Activated CD8-positive, alpha-beta memory T cell treated with anti-CD3 and anti-CD28 coated beads for 48 hours (primary cell): Measurements from ENCODE around the gene DOC2A.
"Not testable (repeated sequence)": the region's sequence is repeated elsewhere in the genome, so short reads cannot be mapped to it uniquely, and the experiment has no call there.

Source experiments
- DNase-seq, 3 experiments: peaks; one replicate each; pipeline ENCODE4 v3.0.0-alpha.2; 2020; ENCODE audit warnings: low read depth in 2 of 3, low spot score in 2 of 3

Gene DOC2A

DNA sequence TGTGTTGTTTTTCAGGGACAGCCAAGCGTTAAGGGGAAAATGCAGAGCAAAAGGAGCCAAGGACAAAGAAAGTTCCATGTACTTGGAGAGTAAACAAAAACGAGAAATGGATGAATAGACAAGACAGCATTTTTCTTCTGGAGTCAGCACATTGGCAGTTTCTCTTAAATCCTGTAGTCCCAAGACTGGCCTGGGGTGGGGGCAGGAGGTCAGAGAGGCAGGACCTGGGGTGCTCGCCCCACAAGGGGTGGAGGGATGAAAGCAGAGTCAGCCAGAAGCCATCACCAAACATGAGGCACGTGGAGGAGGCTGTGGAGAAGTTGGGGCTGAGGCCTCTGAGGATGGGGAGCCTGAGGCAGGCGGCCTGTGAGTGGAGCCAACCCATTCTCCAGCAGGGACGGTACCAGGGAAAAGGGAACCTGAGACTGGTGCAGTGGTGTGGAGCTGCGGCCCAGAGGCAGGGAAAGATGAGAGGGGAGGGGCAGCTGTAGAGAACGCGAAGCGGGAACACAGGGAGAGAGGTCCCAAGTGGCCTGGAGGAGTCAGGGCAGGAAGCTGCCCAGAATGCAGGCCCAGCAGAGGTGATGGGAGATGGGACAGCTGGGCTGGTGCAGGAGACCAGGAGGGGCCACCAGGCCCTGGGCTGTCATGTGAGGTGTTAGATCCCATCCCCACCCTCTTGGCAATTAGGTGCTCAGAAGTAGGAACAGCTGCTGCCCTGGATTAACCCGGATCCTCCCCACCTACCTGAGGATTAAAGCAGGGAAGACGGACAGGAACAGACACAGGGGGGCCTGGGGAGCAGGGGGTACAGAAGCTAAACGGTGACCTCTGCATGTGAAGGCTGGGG is 17.0 kb upstream of the DOC2A start:
- no peak for DNase-seq

DNA sequence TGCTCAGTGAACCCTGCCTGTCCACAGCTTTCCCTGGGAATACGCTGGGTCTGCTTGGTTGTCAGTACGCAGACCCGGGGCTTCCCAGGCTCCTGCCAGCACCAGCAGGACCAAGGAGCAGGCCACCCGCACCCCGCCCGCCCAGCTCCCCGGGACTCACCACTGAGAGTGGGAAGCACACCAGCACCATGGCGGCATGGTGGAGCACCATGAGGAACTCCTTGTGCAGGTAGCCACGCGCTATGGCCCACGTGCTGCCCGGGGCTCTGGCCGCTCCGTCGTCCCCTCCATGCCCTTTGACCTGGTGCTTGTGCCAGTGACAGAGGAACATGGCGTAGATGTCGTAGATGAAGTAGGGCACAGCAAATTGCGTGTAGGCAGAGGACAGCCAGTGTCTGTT is 15.6 kb upstream of the DOC2A start:
- no peak for DNase-seq

DNA sequence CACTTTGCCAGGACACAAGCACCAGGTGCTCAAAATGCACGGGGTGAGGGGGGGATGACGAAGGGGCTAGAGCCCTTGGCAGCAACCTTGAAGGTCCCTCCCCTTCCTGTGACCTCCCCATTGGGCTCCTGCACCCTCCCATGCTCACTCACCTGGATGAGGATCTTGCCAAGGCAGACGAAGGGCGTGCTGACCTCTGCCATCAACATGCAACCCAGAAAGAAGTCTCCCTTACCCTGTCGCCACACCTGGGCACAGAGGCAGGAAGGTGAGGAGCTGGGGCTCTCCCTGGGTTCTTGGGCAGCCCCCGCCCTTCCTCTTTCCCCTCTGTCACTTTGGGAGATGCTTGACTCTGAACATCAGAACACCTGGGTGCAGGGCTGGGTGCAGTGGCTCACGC is 14.7 kb upstream of the DOC2A start:
- DNase-seq = no peak

DNA sequence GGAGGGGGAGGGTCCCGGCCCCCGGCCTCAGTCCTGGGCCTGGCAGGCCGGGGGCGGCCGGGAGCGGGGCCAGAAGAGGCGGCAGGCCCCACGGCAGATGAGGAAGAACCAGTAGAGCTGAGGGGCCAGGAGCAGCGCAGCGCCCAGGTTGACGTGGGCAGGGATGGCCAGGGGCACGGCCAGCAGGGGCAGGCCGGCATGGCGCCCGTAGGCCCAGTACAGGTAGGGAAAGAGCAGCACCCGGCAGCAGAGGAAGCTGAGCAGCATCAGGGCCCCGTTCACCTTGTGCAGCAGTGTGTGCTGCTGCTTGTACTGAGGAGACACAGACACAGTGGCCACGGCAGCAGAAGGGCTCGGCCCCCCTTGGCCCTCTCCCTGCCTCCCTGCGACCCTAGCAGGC is 14.3 kb upstream of the DOC2A start:
- no peak for DNase-seq

DNA sequence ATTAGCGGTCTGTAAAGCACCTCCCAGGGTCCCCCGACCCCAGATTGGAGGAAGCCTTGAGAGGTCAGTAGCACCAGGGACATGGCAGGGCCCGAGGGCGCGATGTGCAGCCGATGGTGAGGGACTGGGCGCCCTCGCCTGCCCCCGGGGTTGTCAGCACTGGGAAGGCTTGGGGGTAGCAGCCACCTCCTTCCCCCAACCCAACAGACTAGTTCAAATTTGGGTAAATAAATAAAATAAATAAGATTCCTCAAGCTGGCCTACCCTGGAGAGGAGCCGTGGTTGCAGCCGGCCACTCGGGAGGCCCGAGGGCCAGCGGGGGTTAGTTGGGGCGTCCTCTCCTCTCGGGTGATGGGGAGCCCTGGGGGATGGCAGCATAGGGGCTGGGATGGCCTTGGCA is 13.6 kb upstream of the DOC2A start:
- DNase-seq = no peak

DNA sequence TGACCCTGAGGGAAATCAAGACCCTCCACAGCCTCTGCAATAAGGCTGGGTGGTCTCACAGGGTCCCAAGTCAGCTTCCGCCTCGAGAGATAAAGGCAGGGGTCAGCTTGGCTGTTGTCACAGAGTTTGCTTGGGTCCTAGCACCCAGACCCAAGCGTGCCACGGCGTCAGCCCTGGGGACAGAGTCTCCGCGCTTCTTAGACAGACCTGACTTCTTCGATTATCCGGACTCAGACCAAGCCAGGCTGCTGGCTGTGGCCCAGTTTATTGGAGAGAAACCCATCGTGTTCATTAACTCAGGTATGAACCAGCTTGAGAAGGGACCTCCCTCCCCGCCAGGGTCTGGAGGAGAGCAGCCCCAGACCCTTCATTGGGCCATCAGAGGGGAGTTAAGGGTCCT is 12.8 kb upstream of the DOC2A start:
- no peak for DNase-seq

DNA sequence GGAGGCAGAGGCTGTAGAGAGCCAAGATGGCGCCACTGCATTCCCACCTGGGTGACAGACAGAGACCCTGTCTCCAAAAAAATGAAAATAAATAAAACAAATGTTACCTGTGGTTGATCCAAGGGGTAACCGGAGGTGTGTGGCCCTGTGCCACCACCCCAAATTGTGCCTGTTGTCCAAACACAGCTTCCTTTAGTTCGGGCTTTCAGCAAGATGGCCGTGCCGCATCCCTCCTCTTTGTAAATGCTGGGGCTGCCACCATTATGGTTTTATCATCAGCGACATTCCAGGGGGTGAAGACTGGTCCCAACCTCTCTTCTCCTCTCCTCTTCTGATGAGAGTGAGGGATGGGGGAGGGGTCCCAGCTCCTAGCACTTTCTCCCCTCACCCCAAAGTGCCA is 12.1 kb upstream of the DOC2A start, which contains the start of gene C16orf92:
C16orf92 (plus strand) TSS at position 312 of the 400 bp plus-strand sequence. CDS start 143 bp downstream, outside the sequence.
- no peak for DNase-seq

DNA sequence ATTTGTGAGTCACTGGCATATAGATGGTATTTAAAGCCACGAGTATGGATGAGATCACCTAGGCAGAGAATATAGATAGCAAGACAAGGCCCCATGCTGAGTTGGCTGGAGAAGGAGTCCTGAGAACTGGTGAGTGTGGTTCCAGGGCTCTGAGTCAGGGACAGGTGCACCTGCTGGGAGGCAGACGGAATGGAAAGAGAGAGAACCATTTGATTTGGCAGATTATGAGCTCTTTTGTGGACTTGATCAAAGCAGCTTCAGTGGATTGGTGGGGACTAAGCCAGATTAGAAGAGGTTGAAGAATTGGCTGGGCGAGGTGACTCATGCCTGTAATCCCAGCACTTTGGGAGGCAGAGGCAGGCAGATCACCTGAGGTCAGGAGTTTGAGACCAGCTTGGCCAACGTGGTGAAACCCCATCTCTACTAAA is 7.9 kb upstream of the DOC2A start:
- DNase-seq = no peak

DNA sequence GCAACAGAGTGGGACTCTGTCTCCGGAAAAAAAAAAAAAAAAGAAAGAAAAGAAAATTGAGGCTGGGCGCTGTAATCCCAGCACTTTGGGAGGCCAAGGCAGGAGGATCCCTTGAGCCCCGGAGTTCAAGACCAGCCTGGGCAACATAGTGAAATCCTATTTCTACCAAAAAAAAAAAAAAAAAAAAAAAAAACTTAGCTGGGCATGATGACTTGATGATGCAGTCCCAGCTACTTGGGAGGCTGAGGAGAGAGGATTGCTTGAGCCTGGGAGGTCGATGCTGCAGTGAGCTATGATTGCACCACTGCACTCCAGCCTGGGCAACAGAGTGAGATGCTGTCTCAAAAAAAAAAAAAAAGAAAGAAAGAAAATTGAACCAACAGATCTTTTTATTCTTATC is 7.1 kb upstream of the DOC2A start:
- DNase-seq = not testable (repeated sequence)

DNA sequence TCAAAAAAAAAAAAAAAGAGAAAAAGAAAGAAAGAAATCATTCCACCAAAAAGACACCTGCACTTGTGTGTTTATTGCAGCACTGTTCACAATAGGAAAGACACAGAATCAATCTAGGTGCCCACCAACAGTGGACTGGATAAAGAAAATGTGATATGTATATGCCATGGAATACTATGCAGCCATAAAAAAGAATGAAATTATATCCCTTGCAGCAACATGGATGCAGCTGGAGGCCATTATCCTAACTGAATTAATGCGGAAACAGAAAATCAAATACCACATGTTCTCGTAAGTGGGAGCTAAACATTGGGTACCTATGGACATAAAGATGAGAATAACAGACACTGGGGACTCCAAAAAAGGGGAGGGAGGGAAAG is 6.4 kb upstream of the DOC2A start:
- DNase-seq = no peak

DNA sequence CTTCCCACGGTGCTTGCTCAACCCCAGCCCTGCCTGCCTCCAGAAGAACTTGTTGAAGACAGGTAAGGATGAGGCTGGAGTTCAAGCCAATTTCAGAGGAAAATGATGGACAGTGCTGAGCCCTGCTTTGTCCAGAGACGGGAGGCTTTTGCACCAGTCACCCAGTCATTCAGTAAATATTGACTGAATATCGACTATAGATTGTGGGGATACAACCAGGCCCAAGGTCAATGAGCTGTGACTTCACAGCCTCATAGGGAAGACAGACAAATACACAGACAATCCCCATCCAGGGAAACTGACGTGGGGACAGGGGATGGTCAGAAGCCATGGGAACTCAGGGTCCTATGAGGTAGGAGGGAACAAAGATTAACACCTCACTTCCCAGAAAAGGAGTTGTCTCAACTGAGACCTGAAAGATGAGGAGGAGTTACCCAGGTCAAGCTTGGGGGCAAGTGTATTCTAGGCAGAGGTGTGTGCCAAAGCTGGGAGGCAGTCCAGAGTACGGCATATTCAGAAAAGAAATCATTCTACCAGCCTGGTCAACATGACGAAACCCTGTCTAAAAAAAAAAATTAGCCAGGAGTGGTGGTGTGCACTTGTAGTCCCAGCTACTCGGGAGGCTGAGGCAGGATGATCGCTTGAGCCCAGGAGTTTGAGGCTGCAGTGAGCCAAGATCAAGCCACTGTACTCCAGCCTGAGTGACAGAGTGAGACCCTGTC is 5.9 kb upstream of the DOC2A start:
- no peak for DNase-seq

DNA sequence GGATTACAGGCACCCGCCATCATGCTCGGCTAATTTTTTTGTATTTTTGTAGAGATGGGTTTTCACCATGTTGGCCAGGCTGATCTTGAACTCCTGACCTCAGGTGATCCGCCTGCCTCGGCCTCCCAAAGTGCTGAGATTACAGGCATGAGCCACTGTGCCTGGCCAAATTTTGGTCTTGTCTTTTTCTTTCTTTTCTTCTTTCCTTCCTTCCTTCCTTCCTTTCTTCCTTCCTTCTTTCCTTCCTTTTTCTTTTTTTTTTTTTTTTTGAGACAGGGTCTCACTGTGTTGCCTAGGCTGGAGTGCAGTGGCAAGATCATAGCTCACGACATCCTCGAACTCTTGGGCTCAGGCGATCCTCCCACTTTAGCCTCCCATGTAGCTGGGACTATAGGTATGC is 4.6 kb upstream of the DOC2A start:
- DNase-seq = not testable (repeated sequence)

DNA sequence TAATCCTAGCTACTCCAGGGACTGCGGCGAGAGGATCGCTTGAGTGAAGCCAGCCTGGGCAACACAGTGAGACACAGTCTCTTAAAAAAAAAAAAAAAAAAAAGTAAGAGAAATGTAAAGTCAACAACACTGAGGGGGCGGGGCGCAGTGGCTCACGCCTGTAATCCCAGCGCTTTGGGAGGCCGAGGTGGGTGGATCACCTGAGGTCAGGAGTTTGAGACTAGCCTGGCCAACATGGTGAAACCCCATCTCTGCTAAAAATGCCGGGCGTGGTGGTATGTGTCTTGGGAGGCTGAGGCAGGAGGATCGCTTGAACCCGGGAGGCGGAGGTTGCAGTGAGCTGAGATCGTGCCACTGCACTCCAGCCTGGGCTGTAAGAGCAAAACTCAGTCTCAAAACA is 1.8 kb upstream of the DOC2A start:
- not testable (repeated sequence) for DNase-seq

DNA sequence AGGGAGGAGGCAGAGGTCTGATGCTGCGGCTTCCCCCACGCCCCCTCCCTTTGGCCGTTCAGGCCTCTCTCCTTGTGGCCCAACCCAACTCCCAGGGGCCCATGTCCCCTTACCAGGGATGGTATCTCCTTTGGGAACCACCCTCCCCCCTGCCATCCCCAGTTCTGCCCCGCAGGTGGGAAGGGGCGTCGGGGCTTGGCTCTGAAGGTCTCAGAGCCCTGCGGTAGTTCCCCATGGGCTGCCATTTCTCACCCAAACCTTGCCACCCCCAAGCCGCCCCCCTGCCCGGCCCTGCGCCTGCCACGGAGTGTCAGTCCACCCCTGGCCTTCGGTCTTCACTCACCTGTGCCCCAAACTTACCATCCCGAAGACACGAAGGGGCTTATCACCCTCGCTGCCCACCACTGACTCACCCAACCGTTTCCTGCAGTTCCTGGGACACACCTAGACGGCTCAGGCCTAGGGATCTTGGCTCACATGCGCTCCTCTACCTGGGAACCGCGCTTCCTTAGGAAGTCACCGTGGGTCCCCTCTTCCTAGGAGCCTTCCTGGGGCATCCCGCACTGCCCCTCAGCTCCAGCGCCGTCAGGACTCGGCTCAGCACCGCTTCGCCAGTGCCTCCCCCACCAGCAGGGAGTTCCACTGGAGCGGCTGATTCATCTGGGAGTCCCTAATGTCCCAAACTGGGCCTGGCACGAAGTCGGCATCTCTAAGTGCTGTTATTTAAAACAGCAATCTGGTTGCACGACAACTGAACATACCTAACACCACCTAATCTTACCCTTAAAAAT is 1.1 kb upstream of the DOC2A start:
- no peak for DNase-seq

DNA sequence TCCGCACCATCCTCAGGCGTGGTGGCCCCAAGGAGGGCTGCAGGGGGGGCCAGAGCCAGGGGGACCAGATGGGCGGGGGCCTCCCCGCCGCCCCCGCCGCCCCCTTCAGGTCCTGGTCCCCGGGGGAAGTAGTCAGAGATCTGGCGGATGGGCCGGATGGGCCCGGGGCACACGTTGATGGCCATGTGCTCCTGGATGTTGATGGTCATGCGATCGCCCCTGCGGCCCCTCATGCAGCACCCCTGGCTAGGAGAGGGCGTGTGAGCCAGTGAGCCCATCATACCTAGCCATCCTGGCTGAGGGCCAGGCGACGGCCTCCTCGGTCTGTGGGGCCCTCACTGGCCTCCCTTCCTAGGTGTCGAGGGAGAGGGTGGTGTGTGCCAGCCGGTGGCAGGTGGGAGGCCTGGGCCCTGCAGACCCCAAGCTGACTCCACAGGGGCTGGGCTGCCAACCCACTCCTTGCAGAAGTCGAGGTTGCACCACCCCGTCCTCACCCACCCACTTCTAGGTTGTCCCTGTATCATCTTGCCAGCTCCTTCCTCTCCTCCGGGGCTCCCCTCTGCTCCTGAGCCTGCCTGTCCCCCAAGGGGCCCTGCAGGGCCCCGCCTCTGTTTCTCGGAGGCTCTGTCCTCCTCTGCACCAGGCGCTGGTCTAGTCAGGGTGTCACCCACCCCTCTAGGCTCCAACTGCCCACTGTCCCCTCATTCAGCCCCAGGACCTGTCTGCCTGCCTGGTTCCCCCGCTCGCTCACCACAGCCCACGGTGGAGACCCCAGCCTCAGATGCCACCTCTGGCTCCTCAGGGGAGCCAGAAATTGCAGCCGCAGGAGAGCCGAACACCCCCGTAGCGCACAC is 610 bp downstream of the DOC2A start:
- DNase-seq = no peak

DNA sequence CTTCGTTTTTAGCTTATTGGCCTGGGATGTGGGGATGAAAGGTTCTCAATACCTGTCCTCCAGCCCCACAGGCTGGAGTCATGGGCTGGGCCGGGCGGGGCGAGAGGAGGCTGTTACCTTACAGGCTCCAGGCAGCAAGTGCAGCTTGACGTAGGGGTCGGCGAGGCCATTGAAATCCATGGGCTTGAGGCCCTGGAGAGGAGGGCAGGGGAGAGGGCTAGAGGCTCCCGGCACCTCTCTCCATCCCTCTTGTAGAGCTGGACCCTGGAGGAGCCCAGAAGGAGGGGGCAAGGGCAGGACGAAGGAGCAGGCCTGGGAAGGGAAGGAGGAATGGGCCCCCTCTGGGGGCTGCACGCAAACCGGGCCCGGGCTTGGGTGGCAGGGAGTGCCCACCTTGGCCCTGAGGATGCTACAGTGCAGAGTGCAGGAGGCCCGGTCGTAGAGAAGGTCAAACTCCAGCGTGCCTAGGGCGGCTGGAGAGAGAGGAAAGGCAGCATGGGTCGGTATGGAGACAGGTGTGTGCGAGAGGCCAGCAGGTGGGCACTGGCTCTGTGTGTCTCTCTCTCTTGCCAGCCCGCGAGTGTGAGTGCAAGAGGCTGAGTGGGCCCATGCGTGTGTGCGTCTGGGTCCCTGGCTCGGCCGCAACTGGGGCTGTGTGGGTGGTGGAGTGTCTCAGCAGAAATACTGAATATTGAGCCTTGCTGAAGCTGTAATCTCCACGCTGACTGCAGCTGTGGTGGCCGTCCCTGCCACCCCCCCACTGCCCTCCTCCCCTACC is 1.6 kb downstream of the DOC2A start:
- no peak for DNase-seq

DNA sequence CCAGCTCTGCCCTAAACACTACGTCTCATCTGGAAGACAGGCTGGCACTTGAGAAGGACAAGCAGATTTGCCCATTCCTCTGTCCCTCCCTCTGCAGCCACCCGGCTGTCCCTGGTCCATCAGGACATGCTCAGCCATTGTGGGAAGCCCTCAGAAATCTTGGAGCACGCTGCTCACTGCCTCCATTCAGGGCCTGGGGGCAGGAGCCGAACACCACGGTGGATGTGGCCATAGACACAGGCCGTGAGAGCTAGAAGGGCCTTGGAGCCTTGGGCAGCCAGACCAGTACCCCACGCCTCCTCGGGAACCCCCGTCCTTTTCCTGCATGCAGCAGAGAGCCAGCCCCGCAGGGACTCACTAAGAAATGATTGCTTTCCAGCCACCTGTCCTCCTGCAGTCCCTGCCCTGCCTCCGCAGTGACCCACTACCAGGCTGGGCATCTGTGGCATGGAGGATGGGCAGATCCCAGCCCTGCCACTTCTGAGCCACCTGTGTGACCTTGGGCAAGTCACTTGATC is 3.4 kb downstream of the DOC2A start:
- no peak for DNase-seq

DNA sequence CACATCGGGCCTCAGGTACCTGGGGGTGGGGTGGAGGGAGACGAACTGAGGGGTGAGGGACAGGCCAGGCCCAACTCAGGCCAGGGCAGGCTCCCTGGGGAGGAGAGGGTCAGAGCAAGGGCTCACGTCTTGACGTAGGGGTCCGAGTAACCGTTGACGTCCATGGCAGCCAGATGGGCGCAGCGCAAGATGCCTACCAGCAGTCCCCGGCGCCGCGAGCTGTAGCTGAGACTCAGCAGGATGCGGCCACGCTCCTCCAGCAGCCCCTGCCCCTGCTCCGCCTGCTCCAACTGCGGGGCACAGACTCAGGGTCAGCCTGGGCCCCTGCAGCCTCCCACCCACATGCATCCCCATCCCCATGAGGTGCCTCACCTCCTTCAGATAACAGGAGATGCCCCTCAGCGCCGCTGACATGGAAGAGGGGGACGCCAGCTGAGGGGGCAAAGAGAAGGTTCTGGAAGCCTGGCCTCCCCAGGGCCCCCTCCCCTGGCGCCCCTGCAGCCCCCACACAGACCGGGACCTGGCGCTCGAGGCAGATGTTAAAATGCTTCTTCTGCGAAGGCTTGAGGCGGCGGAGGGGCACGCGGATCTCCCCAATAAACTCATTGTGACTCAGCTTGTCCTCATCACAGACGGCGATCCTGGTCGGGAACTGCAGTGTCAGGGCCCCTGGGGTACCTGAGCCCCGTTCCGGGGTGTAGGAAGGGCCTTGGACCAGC is 4.0 kb downstream of the DOC2A start:
- DNase-seq = no peak

DNA sequence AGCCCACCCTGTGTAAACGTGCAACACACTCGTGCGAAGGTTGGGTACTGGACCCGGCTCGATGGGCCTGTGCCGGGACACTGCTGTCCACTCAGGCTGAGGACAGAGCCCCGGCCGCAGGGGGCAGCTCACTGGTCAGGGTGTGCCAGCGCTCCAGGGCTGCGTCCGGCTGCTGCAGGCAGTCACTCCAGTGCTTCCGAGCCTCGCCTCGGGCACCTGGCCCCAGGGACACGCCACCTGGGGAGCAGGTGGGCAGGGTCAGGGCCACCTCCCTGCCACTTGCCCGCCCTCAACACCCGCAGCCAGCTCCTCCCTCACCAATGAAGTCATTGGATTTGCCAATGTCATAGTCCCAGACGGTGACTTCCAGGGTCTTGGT is 4.7 kb downstream of the DOC2A start:
- DNase-seq = no peak
